Mesodermal cell (in vitro differentiated cells): ENCODE data around the gene PNPLA7.

Experiments used
- H3K27ac ChIP-seq: 2 replicates; pipeline ENCODE4 v1.7.0; 2013; ENCODE audit warnings: mild to moderate bottlenecking, low read depth, low read length, moderate library complexity; ENCODE audit not compliant: severe bottlenecking
- H3K36me3 ChIP-seq: 2 replicates; pipeline ENCODE4 v1.7.1; 2013; ENCODE audit warnings: mild to moderate bottlenecking, low read length, moderate library complexity; ENCODE audit not compliant: control insufficient read depth, insufficient read depth
- H3K4me1 ChIP-seq: one replicate; pipeline ENCODE4 v1.7.1; 2013; ENCODE audit warnings: mild to moderate bottlenecking, low read length; ENCODE audit not compliant: insufficient read depth, control insufficient read depth, poor library complexity, severe bottlenecking
- H3K4me3 ChIP-seq: 2 replicates; pipeline ENCODE4 v1.7.0; 2013; ENCODE audit warnings: low read length, control low read depth, mild to moderate bottlenecking; ENCODE audit not compliant: insufficient read depth, poor library complexity, severe bottlenecking; ENCODE audit errors: extremely low read depth
- H3K9me3 ChIP-seq: 2 replicates; pipeline ENCODE4 v1.7.1; 2013; ENCODE audit warnings: mild to moderate bottlenecking, low read length, moderate library complexity; ENCODE audit not compliant: control insufficient read depth
- WGBS, 2 experiments: methylation state at CpG; one replicate each; pipeline ENCODE4 v1.1.5; 2013; ENCODE audit warnings: missing lambda C conversion rate in 2 of 2; ENCODE audit not compliant: insufficient coverage in 2 of 2; 5-methylcytosine and 5-hydroxymethylcytosine counted together

Gene PNPLA7

GRCh38 chr9:137499858-137500661 lies 50.1 kb downstream of the PNPLA7 start:
- no peak overlapping the region for H3K4me3 ChIP-seq
- WGBS, 2 experiments = 90 to 91% methylated on average over 31 to 33 of the region's 36 CpGs
- H3K4me1 ChIP-seq = no peaks in the 10 kb centered on the region
- H3K9me3 ChIP-seq = no peaks in the 10 kb centered on the region
- no peak overlapping the region for H3K27ac ChIP-seq
- H3K36me3 ChIP-seq = no peaks in the 10 kb centered on the region

- H3K27ac ChIP-seq = no peak overlapping the region
These were observed 50.8 kb downstream of the PNPLA7 start for GRCh38 chr9:137499416-137499815.

GRCh38 chr9:137498720-137499150 lies 51.5 kb downstream of the PNPLA7 start:
- H3K4me3 ChIP-seq = no peak overlapping the region
- 85 to 93% methylated on average over 13 to 14 of the region's 16 CpGs for WGBS, 2 experiments

More at GRCh38 chr9:137499416-137499815, 50.8 kb downstream of the PNPLA7 start:
- 88 to 97% methylated on average over 11 to 16 of the region's 16 CpGs for WGBS, 2 experiments
- no peaks in the 10 kb centered on the region for H3K4me1 ChIP-seq
- no peaks in the 10 kb centered on the region for H3K9me3 ChIP-seq
- H3K4me3 ChIP-seq = no peak overlapping the region
- no peaks in the 10 kb centered on the region for H3K36me3 ChIP-seq

GRCh38 chr9:137497921-137498719 lies 52.1 kb downstream of the PNPLA7 start:
- H3K4me1 ChIP-seq = no peaks in the 10 kb centered on the region
- H3K27ac ChIP-seq = no peak overlapping the region
- no peaks in the 10 kb centered on the region for H3K9me3 ChIP-seq
- H3K36me3 ChIP-seq = no peaks in the 10 kb centered on the region
- H3K4me3 ChIP-seq = no peak overlapping the region
- WGBS, 2 experiments = 90 to 92% methylated on average over 30 to 34 of the region's 36 CpGs

More at GRCh38 chr9:137498720-137499150, 51.5 kb downstream of the PNPLA7 start:
- Histone ChIP-seq H3K9me3 (no peaks in the 10 kb centered on the region), H3K4me1 (no peaks in the 10 kb centered on the region), H3K27ac (no peak overlapping the region), H3K36me3 (no peaks in the 10 kb centered on the region)

GRCh38 chr9:137496601-137497375 lies 53.4 kb downstream of the PNPLA7 start:
- Histone ChIP-seq H3K9me3 (no peaks in the 10 kb centered on the region), H3K4me3 (no peak overlapping the region), H3K36me3 (no peaks in the 10 kb centered on the region), H3K27ac (no peak overlapping the region), H3K4me1 (no peaks in the 10 kb centered on the region)
- WGBS, 2 experiments = 94 to 97% methylated on average over 16 to 20 of the region's 27 CpGs

- H3K4me1 ChIP-seq = no peaks in the 10 kb centered on the region
- 93 to 94% methylated on average over 35 to 44 of the region's 46 CpGs for WGBS, 2 experiments
- H3K4me3 ChIP-seq = no peak overlapping the region
- H3K27ac ChIP-seq = no peak overlapping the region
- no peaks in the 10 kb centered on the region for H3K36me3 ChIP-seq
- no peaks in the 10 kb centered on the region for H3K9me3 ChIP-seq
These were observed 55.5 kb downstream of the PNPLA7 start for GRCh38 chr9:137494550-137495351.

- no peaks in the 10 kb centered on the region for H3K9me3 ChIP-seq
- no peak overlapping the region for H3K4me3 ChIP-seq
- WGBS, 2 experiments = 86 to 92% methylated on average over 12 to 13 of the region's 13 CpGs
- no peaks in the 10 kb centered on the region for H3K4me1 ChIP-seq
- no peak overlapping the region for H3K27ac ChIP-seq
- no peaks in the 10 kb centered on the region for H3K36me3 ChIP-seq
These were observed 56.1 kb downstream of the PNPLA7 start for GRCh38 chr9:137494104-137494544.

GRCh38 chr9:137493364-137494103 lies 56.7 kb downstream of the PNPLA7 start:
- no peaks in the 10 kb centered on the region for H3K4me1 ChIP-seq
- no peaks in the 10 kb centered on the region for H3K9me3 ChIP-seq
- H3K36me3 ChIP-seq = no peaks in the 10 kb centered on the region
- no peak overlapping the region for H3K4me3 ChIP-seq
- 92 to 94% methylated on average over 15 to 16 of the region's 16 CpGs for WGBS, 2 experiments
- no peak overlapping the region for H3K27ac ChIP-seq

GRCh38 chr9:137492464-137493363 lies 57.5 kb downstream of the PNPLA7 start:
- H3K9me3 ChIP-seq = no peaks in the 10 kb centered on the region
- H3K27ac ChIP-seq = no peak overlapping the region
- H3K4me1 ChIP-seq = no peaks in the 10 kb centered on the region
- H3K4me3 ChIP-seq = no peak overlapping the region
- WGBS, 2 experiments = 86 to 95% methylated on average over 8 to 10 of the region's 20 CpGs
- H3K36me3 ChIP-seq = no peaks in the 10 kb centered on the region
